ENCODE results near the gene PPP1R14B. TPM values are rescaled to one million over a fixed set of nuclear protein-coding genes. Genes with fewer than 3 reads are reported as not detected.

The PPP1R14B gene
- total RNA-seq, 2 experiments from 2014 or later = 376 to 377 TPM

DNA sequence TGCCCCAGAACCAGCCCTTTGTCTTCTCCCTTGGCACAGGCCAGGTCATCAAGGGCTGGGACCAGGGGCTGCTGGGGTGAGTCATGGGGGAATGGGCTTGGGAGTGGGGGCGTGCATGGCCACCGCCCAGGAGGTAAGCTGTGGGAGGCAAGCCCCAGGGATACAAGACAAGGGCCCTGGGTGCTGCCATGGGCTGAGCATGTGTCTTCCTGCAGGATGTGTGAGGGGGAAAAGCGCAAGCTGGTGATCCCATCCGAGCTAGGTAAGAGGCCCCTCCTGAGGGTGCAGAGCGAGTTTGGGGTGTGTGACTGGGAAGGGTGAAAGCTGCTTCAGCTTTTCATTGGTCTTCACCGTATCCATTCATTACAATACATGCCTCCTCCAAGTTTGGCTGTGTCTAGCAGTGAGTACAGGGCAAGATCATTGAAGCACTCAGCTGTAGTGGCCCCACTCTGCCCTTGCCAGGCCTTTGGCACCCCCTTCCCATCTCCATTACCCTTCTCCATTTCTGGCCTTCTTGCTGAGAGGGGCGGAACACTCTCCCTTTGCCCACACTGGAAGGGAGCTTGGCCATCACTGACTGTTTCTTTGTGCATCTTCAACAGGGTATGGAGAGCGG lies 3.4 kb downstream of the PPP1R14B start:
- CTCF ChIA-PET = interaction anchor here (0.7 to 2.5 kb wide), 7 partner anchors 9 to 88 kb away, joined by 3 to 8 read pairs (median 3); partner anchors contain the start of genes CATSPERZ, DNAJC4 and PLCB3
- POLR2A ChIA-PET = interaction anchor here (0.5 to 3.0 kb wide), 6 partner anchors 13 to 116 kb away, joined by 3 to 23 read pairs (median 4); partner anchors contain the start of genes FERMT3 and RPS6KA4

DNA sequence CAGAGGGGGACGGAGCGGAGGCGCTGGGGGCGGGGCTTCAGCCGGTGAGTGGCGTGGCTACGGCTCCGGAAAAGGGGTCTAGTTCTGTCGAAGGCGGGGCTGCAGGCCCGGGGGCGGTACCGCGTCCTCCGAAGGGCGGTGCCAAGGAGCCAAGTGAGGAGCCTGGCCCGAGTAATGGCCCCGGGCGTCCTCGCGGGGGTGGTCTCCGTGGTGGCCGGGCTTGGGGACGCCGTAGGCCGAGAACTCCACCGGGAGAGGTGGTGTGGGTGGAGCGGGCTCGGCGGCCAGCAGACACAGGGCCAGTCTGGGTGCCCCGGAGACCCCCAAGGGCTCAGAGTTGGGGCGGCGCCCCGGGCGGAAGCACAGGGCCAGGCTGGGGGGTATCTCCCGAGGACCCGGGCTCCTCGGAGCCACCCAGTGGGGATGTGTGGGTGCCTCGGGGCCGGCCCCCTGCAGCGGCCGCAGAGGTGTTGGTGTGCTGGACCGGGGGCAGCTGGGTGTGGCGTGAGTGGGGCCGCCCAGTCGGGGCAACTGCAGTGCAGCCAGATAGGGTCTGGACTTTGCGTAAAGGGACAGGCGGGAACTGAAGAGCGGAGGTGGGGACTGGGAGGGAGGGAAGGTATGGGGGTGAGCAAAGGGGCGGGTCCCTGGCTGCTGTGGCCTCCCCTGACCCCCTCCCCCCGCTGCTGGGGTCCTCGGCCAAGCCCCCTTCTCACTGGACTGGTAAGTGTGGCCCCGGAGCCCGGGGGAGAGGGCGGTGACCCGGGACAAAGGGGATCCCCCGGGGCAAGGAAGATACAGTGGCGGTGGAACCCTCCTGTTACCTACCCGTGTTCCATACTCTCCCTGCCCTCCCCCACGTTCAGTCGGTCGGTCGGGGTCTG lies 5.0 kb downstream of the PPP1R14B start:
- POLR2A ChIA-PET = interaction anchor here (0.6 to 2.5 kb wide), 13 partner anchors 10 to 1341 kb away, joined by 3 to 20 read pairs (median 4); partner anchors contain the start of genes BAD, DPF2, FERMT3 and NUDT22
- CTCF ChIA-PET = interaction anchor here (0.7 to 1.4 kb wide), 6 partner anchors 8 to 63 kb away, joined by 3 to 7 read pairs (median 4); partner anchors contain the start of gene PLCB3

- ChIA-PET POLR2A (interaction anchor here (0.6 to 2.5 kb wide), 12 partner anchors 9 to 1340 kb away, joined by 3 to 20 read pairs (median 4); partner anchors contain the start of genes BAD, DPF2, FERMT3 and NUDT22), CTCF (interaction anchor here (0.7 to 1.1 kb wide), 4 partner anchors 9 to 63 kb away, joined by 3 to 7 read pairs (median 4); no protein-coding TSS in a partner anchor)
Observed at GRCh38 chr11:64241241-64241490, 5.6 kb downstream of the PPP1R14B start.

DNA sequence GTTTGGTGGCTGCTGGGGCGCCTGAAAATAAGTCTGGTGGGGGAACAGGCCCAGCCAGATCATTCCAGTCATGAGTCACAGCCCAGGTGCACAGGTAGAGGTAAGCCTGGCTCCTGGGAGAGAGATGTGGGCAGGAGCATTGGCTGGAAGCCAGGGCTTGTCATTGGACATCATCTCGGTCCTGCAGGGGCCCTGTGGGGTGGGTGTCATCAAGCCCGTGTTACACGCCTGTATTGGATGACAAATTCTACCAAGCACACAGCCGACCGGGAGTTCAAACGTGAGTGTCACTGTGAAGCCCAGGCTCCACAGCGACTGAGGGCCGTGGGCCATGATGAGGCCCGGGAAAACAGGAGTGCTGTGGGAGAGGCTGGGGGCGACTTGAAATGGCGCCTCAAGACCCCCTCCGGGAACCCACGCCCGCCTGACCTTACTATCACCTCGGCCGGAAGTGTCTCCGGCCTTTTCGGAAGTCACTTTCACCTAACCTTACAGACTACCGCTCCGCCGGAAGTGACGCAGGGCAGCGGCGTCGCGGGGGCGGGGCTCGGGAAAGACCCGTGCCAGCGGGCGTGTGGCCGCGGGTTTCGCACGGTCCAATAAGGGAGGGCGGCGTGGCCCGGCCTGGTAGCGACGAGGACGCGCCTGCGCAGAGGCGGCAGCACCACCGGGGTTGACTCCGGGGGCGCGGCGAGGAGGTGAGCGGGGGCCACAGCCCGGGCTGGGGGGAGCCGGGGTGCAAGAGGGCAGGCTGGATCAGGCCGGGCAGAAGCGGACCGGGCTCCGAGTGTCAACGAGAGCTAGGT lies 6.1 kb downstream of the PPP1R14B start, which contains the start of gene FKBP2:
FKBP2 (plus strand) TSS at position 661 of the 806 bp plus-strand sequence. CDS start 1,293 bp downstream, outside the sequence.
- POLR2A ChIA-PET = interaction anchor here (0.6 to 2.5 kb wide), 11 partner anchors 9 to 1340 kb away, joined by 3 to 20 read pairs (median 4); partner anchors contain the start of genes BAD, FERMT3, NUDT22 and TRPT1
- CTCF ChIA-PET = interaction anchor here (0.7 to 1.1 kb wide), 4 partner anchors 9 to 64 kb away, joined by 3 to 7 read pairs (median 4); no protein-coding TSS in a partner anchor

- POLR2A ChIA-PET = interaction anchor here (1.1 to 1.9 kb wide), 2 partner anchors 11 to 33 kb away, joined by 3 to 7 read pairs; partner anchors contain the start of gene FERMT3
- CTCF ChIA-PET = interaction anchor here (1.5 to 1.7 kb wide), 2 partner anchors 13 to 32 kb away, joined by 5 to 9 read pairs; partner anchors contain the start of genes NUDT22 and TRPT1
Observed at GRCh38 chr11:64239662-64240434, 6.9 kb downstream of the PPP1R14B start.

DNA sequence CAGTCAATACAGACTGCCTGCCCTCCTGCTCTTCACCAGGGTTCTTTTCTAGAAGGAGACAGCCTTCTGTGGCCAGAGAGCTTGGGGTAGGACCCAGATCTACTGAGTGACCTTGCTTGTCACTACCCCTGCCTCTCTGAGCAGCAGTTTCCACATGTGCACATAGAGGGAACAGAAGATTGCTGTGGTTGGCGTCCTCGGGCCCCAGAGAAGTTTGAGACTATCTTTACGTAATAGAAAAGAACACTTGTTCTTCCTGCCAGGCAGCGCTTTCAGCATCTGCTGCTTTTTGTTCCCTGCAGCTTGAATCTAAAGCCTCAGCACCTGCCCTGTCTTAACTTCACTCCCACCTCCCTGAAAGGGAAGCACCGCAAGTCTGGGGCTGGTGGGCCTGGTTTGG lies 7.7 kb downstream of the PPP1R14B start:
- POLR2A ChIA-PET = interaction anchor here (1.1 to 1.9 kb wide), 2 partner anchors 10 to 32 kb away, joined by 3 to 7 read pairs; partner anchors contain the start of gene FERMT3
- CTCF ChIA-PET = interaction anchor here (1.5 to 1.7 kb wide), 2 partner anchors 13 to 31 kb away, joined by 5 to 9 read pairs; partner anchors contain the start of genes NUDT22 and TRPT1

- CTCF ChIA-PET = interaction anchor here (0.6 to 1.5 kb wide), 2 partner anchors 30 to 313 kb away, joined by 5 read pairs; no protein-coding TSS in a partner anchor
- POLR2A ChIA-PET = no interaction called here
Observed at GRCh38 chr11:64238076-64238475, 8.7 kb downstream of the PPP1R14B start.

DNA sequence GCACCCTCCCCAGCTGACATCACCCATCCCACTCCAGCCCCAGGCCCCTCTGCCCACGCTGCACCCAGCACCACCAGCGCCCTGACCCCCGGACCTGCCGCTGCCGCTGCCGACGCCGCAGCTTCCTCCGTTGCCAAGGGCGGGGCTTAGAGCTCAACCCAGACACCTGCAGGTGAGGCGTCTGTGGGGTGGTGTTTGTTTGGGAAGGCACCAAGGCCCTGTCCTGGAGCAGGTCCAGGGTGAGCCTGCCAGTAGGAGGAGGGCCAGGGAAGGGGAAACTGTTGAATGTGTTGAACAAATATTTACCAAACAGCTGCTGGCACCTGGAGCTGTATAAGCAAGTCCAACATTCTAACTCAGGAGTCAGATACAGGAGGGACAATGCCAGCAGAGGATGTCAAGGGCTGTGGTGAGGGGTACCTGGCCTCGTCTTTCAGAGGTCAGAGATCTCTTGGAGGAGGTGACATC lies 9.2 kb downstream of the PPP1R14B start:
- ChIA-PET POLR2A (interaction anchor here (0.6 kb wide), 1 partner anchor 22 kb away, joined by 3 read pairs; no protein-coding TSS in a partner anchor), CTCF (interaction anchor here (0.6 kb wide), 2 partner anchors 34 to 313 kb away, joined by 3 to 5 read pairs; no protein-coding TSS in a partner anchor)

DNA sequence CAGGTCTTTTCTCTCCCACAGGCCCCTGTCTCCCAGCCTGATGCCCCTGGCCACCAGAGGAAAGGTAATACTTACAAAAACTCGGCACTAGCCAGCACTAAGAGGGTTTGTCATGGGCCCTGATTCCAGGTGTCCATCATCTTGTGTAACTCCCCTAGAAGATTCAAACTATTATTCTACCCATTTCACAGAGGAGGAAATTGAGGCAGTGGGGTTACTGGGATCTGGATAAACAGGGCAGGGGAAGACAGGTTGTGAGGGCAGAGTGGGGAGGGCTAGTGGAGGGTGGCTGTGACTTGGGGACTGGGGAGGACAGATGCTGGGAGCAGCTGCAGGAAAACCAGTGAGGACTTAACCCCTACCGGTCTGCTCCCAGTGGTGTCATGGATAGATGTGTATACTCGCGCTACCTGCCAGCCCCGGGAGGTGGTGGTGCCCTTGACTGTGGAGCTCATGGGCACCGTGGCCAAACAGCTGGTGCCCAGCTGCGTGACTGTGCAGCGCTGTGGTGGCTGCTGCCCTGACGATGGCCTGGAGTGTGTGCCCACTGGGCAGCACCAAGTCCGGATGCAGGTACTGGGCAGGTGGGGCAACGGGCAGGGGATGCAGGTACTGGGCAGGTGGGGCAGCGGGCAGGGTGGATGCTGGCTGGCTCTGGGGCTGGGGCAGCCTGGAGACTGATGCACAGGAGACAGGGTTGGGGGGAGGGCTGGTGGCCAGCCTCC lies 11.1 kb downstream of the PPP1R14B start:
- POLR2A ChIA-PET = interaction anchor here (0.5 to 0.6 kb wide), 2 partner anchors 51 to 69 kb away, joined by 4 to 6 read pairs; no protein-coding TSS in a partner anchor
- CTCF ChIA-PET = interaction anchor here (0.7 kb wide), 1 partner anchor 8 kb away, joined by 3 read pairs; no protein-coding TSS in a partner anchor

DNA sequence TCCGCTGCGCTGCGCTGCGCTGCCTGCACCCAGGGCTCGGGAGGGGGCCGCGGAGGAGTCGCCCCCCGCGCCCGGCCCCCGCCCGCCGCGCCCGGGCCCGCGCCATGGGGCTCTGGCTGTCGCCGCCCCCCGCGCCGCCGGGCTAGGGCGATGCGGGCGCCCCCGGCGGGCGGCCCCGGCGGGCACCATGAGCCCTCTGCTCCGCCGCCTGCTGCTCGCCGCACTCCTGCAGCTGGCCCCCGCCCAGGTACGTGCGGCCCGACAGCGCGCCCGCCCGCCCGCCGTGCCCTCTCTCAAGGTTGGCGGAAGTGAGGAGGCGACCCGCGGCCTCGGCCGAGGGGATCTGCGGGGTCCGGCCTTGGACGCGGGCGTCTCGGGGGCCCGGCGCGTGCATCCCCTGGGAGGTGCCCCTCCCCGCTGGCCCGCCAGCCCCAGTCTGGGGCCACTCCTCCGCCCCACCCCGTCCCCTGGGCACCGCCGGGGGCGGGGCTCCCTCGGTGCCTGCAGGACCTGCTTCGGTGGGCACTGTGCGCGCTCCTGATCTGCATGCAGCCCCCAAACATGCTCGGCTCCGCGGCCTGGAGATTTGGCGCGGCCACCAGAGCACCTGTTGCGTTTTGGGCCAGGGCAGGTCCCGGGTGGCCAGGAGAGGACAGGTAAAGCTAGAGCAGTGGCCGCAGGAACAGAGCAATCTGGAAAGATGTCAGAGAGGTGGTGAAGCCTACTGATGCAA lies 11.9 kb downstream of the PPP1R14B start:
- ChIA-PET POLR2A (interaction anchor here (0.6 kb wide), 1 partner anchor 17 kb away, joined by 4 read pairs; no protein-coding TSS in a partner anchor), CTCF (interaction anchor here (0.7 to 1.0 kb wide), 2 partner anchors 7 to 28 kb away, joined by 3 read pairs; partner anchors contain the start of gene FERMT3)

DNA sequence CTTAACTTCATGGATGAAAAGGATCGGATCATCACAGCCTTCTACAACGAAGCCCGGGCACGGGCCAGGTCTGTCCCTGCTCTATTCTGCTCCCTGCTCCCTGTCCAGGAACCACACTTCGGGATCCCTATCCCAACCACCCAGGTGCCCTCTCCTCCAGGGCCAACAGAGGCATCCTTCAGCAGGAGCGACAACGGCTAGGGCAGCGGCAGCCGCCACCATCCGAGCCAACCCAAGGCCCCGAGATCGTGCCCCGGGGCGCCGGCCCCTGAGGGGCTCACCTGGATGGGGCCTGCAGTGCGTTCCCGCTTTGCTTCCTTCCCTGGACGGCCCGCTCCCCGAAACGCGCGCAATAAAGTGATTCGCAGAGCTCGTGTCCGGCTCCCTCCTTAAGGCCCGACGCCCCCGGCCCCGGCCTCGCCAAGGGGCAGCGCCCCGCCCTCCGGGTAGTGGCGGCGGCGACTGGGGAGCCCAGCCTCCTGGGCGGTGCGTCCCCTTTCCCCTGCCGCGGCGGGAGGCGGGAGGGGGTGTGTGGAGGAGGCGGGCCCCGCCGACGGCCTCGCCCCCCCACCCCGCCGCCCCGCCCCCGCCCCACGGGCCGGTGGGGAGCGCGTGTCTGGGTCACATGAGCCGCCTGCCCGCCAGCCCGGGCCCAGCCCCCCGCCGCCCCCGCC lies 12.7 kb downstream of the PPP1R14B start, which contains the start of gene VEGFB:
VEGFB (plus strand) TSS at position 672 of the 674 bp plus-strand sequence. CDS start 250 bp downstream, outside the sequence.
- POLR2A ChIA-PET = interaction anchor here (1.3 to 1.7 kb wide), 2 partner anchors 11 to 48 kb away, joined by 4 to 7 read pairs; partner anchors contain the start of gene STIP1
- CTCF ChIA-PET = interaction anchor here (1.0 to 2.3 kb wide), 2 partner anchors 17 to 27 kb away, joined by 3 to 6 read pairs; partner anchors contain the start of genes FERMT3 and PLCB3

GRCh38 chr11:64232967-64233315 lies 13.8 kb downstream of the PPP1R14B start:
- ChIA-PET POLR2A (interaction anchor here (1.3 to 1.9 kb wide), 3 partner anchors 8 to 47 kb away, joined by 4 to 7 read pairs (median 4); partner anchors contain the start of genes FKBP2 and STIP1), CTCF (interaction anchor here (1.3 to 2.7 kb wide), 4 partner anchors 13 to 71 kb away, joined by 5 to 7 read pairs (median 6); partner anchors contain the start of genes CATSPERZ, PLCB3 and PPP1R14B)

DNA sequence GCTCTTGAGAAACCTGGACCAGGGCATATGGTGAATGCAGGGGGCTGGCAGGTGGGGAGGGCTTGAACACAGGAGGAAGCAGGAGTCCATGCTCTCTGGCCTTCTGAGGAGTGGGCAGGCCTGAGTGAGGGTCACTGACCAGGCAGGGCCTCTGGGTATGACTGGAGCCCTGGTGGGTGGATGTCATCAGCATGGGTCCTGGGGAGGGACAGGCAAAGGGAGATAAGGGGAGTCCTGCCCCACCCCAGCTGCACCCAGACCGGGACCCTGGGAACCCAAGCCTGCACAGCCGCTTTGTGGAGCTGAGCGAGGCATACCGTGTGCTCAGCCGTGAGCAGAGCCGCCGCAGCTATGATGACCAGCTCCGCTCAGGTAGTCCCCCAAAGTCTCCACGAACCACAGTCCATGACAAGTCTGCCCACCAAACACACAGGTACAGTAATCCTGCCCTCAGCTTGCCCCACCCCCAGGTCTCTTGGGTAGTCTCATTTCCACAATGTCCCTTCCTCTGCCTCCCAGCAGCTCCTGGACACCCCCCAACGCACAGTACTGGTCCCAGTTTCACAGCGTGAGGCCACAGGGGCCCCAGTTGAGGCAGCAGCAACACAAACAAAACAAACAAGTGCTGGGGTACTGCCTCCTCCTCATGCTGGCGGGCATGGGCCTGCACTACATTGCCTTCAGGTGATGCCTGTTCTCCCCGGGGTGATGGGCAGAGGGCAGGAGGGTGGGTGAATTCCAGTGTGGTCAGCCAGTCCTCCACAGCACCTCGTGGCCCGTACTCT lies 14.4 kb downstream of the PPP1R14B start:
- POLR2A ChIA-PET = interaction anchor here (1.7 to 1.9 kb wide), 2 partner anchors 9 to 13 kb away, joined by 4 to 7 read pairs; partner anchors contain the start of gene FKBP2
- CTCF ChIA-PET = interaction anchor here (1.3 to 2.7 kb wide), 5 partner anchors 14 to 72 kb away, joined by 3 to 7 read pairs (median 6); partner anchors contain the start of genes CATSPERZ, FERMT3, PLCB3 and PPP1R14B

- ChIA-PET CTCF (interaction anchor here (0.7 to 2.7 kb wide), 6 partner anchors 15 to 73 kb away, joined by 3 to 6 read pairs (median 4); partner anchors contain the start of genes CATSPERZ, FERMT3, PLCB3 and PPP1R14B), POLR2A (interaction anchor here (1.9 kb wide), 1 partner anchor 10 kb away, joined by 4 read pairs; the partner anchor contains the start of gene FKBP2)
Observed at GRCh38 chr11:64231546-64231945, 15.2 kb downstream of the PPP1R14B start.

All from activated CD8-positive, alpha-beta memory T cell treated with anti-CD3 and anti-CD28 coated beads for 36 hours (primary cell).